Astrocyte of the cerebellum (primary cell): ENCODE results near the gene PPP2R3B.

ENCODE experiments used
- DNase-seq: peaks from one replicate; pipeline ENCODE4 v3.0.0-alpha.2; 2011; ENCODE audit warnings: low read depth
- H3K4me3 ChIP-seq: 2 replicates; pipeline ENCODE4 v1.5.1; 2011; ENCODE audit warnings: mild to moderate bottlenecking, low read depth, low read length, moderate library complexity
- in situ Hi-C: cut with HindIII; loops from 2 replicates; pipeline ENCODE4 v1.10.0; 2017; ENCODE audit warnings: low sequenced_read_pairs
- TF ChIP-seq, protein P1 (sequence below): IDR thresholded peaks from 2 replicates; pipeline ENCODE4 v1.5.1; 2012; ENCODE audit warnings: low read length, low read depth, moderate library complexity, mild to moderate bottlenecking; ENCODE audit errors: missing control alignments

Gene PPP2R3B

GRCh38 chrX:363621-364375, 22.9 kb downstream of the PPP2R3B start:
- no peak for DNase-seq
- TF ChIP-seq, protein P1, sequence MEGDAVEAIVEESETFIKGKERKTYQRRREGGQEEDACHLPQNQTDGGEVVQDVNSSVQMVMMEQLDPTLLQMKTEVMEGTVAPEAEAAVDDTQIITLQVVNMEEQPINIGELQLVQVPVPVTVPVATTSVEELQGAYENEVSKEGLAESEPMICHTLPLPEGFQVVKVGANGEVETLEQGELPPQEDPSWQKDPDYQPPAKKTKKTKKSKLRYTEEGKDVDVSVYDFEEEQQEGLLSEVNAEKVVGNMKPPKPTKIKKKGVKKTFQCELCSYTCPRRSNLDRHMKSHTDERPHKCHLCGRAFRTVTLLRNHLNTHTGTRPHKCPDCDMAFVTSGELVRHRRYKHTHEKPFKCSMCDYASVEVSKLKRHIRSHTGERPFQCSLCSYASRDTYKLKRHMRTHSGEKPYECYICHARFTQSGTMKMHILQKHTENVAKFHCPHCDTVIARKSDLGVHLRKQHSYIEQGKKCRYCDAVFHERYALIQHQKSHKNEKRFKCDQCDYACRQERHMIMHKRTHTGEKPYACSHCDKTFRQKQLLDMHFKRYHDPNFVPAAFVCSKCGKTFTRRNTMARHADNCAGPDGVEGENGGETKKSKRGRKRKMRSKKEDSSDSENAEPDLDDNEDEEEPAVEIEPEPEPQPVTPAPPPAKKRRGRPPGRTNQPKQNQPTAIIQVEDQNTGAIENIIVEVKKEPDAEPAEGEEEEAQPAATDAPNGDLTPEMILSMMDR, result no peak
- in situ Hi-C loops, result no loop called here
- H3K4me3 ChIP-seq, result no peak overlapping the region

- TF ChIP-seq, protein P1, result no peak
- no peak overlapping the region for H3K4me3 ChIP-seq
- no peak for DNase-seq
- in situ Hi-C loops, result no loop called here
Observed at GRCh38 chrX:362937-363620, 23.6 kb downstream of the PPP2R3B start.

DNA sequence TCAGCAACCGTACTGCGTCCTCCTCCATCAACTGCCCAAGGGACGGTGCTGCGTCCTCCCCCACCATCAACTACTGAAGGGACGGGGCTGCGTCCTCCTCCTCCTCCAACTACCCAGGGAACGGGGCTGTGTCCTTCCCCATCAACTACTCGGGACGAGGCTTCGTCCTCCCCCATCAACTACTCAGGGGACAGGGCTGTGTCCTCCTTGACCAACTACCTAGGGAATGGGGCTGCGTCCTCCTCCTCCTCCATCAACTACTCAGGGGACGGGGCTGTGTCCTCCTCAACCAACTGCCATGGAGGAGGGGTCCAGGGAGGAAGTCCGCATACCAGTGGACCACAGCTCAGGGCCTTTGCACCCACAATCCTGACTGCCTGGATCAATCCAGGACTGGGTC, 24.4 kb downstream of the PPP2R3B start:
- H3K4me3 ChIP-seq, result no peak overlapping the region
- in situ Hi-C loops, result no loop called here
- DNase-seq, result no peak
- TF ChIP-seq, protein P1, result no peak

DNA sequence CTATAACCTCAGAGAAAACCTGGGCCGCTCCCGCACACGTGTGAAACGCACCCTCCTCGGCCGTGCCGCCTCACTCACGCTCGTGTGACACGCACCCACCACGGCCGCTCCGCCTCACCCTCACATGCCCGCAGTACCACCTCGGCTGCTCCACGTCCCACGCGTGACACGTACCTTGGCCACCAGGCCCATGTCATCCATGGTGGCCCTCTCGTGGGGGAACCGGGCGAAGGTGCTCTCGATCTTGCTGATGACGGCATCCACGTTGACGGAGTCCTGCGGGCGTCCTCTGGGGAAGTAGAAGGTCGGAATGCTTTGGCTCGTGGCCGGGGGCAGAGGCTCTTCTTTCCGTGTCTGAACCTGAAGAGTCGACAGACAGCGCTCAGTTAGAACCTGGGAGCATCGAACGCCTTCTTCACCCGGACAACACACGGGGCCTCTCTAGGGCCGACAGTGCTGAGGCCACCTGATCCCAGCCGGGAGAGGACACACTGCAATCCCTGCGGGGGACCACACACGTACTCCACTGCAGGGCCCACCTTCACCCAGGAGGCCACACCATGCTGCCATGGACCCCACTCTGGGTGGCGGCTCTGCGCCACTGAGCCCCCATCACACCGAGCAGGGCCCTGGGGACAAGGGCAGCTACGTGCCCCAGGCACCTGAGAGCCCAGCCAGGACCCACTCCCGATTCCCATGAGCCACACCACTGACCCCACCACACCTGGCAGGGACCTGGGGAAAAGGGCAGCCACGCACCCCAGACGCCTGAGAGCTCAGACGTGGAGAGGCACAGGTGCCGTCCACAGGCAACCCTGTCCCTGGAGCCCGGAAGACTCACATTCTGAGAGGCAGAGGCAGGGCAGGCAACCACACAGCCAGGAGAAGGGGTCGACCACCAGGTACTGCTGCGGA, 25.2 kb downstream of the PPP2R3B start:
- TF ChIP-seq, protein P1, result no peak

GRCh38 chrX:360496-361150, 26.1 kb downstream of the PPP2R3B start:
- TF ChIP-seq, protein P1, result no peak
- no peak overlapping the region for H3K4me3 ChIP-seq
- no peak for DNase-seq
- in situ Hi-C loops, result no loop called here

More for the DNA sequence above, 25.2 kb downstream of the PPP2R3B start:
- in situ Hi-C loops, result no loop called here
- H3K4me3 ChIP-seq, result no peak overlapping the region
- no peak for DNase-seq
